ENCODE measurements around the gene CREB5.

- no peak for TF ChIP-seq CTCF (IDR thresholded peaks at IDR 0.05)
- TF ChIP-seq POLR2A (IDR thresholded peaks at IDR 0.05), result no peak
- TF ChIP-seq POLR2AphosphoS5 (IDR thresholded peaks at IDR 0.05), result no peak
Observed at GRCh38 chr7:28587211-28587610, 174.9 kb downstream of the CREB5 start.
